Measurements from ENCODE around the gene STX4.

The STX4 gene

DNA sequence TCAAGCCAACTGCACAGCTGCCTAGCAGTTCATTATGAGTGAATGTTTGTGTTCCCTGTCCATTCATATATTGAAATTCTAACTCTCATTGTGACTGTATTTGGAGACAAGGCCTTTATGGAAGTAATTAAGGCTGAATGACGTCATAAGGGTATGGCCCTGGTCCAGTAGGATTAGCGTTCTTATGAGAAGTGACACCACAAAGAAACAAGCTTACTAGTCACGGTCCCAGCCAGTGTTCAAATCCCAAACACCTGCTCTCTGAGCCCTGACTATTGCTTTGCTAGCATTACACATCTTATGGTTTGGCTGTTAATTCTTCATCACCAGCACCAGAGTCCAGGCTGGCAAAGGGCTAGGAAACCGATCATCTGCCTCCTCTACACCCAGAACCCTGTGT, 38.5 kb downstream of the STX4 start:
- DNase-seq = no peak

DNA sequence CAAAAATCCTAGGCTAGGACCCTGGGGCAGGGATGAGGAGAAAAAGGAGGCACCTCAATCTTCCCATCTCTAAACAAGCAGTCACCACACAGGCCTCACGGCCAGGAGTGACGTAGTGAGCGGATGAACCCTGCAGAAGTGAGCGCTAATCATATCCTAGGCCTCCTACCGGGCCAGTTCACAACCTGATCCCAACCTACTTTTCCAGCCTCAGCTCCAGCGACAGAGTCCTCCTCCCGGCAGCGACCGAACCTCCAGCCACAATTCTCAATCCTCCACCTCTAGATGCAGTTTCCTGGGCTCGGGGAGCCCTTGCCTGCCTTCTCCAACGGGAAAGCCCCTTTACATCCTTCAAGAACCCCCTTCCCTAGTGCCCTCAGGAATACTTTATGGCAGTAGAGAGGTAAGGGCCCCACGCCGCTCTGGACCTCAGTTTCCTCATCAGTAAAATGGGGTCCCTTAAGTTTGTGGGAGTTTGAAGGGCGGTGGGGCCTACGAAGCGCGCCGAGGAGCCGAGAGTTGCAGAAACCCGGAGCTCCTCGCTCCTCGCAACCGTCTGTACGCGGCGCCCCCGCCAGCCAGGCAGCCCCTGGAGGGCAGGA, 39.3 kb downstream of the STX4 start:
- peak; percentile 42 for DNase-seq

DNA sequence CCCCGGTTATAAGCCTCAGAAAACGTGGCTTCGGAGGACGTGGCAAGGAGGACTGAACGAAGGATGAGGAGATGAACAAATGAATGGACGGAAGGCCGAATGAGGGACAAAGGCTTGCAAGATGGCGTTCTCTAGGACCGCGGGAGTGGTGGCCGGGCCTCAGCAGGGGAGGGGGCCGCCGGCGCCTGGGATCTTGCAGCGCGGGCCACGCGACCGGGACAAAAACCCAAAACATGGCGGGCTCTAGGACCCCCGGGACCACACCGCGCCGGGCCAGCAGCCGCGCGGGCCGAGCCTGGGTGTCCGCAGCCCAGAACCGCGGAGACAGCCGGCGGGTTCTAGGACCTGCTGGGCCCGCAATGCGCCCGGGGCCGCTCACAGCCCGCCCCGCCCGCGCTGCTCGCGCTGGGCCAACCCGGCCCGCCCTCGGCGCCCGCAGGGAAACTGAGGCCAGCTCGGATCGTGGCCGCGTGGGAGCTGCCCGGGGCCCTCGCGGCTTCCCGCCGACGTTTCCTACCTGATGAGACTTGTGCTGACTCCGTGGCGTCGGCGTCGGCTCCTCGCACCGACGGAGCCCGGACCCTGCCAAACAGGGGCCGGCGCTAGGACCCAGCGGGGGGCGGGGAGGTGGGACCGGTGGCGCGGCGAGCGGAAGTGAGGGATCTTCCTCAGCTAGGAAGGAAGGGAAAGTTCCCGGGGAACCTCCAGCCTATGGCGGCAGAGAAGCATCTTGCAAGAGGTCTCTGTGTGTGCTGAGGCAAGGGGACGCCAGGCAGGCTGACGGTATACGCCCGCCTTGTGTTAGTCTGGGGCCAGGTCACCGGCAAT, 40.0 kb downstream of the STX4 start:
- DNase-seq = peak; percentile 87

DNA sequence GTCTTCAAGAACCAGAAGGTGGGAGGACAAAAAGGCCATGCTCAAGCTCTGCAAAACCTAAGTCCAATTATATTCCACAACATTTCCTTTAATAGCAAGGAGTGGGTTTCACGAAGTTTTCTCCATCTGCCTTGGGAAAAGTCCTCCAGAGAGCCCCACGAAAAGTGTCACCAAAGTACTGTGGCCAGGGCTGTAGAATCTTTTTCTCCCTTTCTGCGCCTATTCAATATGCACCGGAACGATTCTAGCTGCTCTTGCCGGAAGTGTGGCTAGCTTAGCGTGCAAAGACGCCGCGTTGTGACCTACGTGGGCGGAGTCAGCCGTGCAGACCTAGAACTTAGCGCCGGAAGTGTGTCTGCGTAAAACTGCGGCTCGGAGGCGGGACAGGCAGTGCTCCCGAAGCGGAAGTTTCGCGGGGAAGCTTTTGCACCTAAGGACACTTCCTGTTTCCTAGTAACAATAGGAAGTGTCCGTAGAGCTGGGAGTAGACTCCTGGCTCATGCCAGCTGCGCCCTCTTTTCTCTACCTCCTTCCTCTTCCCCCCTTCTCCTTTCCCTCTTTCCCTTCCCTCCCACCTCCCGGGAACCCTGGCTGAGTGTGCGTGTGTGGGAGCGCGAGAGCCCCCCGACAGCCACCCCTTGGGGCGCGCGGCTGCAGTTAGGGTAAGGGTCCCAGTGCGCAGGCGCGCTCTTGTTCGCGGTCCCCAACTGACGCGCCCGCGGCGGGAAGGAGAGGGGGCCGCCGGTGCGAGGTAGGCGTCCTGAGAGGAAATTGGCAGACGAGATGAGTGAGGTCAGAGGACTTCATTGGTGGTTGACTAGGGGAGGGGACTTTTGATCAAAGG, 40.8 kb downstream of the STX4 start, which contains the start of the genes ZNF646 and ZNF668:
ZNF646 (plus strand) TSS at position 453 of the 844 bp plus-strand sequence. CDS start 1,903 bp downstream, outside the sequence.
ZNF668 (minus strand) TSS at position 271 of the 844 bp plus-strand sequence. CDS start 9,781 bp downstream, outside the sequence.
- DNase-seq = peak; percentile 99

DNA sequence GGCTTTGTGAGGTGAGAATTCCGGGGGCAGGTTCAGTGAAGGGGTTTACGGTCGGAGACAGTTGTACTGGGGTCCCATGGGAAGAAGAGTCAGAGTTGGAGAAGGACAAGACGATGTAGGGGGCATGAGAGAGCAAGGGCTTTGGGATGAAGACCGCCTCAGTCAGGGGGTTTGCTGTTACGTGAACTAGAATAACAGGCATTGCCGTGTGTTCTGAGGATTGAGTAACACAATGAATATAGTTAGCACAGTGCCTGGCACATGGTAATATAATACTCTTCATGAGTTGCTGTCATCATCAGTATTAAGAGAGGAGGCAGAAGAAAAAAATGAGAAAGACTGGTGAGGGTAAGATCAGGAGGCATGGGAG, 41.4 kb downstream of the STX4 start:
- DNase-seq = no peak

DNA sequence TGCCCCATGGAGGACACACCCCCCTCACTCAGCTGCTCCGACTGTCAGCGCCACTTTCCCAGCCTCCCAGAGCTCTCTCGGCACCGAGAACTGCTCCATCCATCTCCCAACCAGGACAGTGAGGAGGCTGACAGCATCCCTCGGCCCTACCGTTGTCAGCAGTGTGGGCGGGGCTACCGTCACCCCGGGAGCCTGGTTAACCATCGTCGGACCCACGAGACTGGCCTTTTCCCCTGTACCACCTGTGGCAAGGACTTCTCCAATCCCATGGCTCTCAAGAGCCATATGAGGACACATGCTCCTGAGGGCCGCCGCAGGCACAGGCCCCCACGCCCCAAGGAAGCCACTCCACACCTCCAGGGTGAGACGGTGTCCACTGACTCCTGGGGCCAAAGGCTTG, 43.0 kb downstream of the STX4 start:
- DNase-seq = no peak

DNA sequence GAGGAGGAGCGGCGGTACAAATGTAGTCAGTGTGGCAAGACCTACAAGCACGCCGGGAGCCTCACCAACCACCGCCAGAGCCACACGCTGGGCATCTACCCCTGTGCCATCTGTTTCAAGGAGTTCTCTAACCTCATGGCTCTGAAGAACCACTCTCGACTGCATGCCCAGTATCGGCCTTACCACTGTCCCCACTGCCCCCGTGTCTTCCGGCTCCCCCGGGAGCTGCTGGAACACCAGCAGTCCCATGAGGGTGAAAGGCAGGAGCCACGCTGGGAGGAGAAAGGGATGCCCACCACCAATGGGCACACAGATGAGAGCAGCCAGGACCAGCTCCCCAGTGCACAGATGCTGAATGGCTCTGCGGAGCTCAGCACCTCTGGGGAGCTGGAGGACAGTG, 43.7 kb downstream of the STX4 start:
- no peak for DNase-seq

DNA sequence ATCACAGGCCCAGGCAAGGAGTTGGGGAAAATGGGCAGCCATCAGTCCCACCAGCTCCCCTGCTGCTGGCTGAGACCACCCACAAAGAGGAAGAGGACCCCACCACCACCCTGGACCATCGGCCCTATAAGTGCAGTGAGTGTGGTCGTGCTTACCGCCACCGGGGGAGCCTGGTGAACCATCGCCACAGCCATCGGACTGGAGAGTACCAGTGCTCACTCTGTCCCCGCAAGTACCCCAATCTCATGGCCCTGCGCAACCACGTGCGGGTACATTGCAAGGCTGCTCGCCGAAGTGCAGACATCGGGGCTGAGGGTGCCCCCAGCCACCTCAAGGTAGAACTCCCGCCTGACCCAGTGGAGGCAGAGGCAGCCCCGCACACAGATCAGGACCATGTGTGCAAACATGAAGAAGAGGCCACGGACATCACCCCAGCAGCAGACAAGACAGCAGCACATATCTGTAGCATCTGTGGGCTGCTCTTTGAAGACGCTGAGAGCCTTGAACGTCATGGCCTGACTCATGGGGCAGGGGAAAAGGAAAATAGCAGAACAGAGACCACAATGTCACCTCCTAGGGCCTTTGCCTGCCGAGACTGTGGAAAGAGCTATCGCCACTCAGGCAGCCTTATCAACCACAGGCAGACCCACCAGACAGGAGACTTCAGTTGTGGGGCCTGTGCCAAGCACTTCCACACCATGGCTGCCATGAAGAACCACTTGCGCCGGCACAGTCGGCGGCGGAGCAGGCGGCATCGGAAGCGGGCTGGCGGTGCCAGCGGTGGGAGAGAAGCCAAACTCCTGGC, 44.4 kb downstream of the STX4 start:
- DNase-seq = no peak

DNA sequence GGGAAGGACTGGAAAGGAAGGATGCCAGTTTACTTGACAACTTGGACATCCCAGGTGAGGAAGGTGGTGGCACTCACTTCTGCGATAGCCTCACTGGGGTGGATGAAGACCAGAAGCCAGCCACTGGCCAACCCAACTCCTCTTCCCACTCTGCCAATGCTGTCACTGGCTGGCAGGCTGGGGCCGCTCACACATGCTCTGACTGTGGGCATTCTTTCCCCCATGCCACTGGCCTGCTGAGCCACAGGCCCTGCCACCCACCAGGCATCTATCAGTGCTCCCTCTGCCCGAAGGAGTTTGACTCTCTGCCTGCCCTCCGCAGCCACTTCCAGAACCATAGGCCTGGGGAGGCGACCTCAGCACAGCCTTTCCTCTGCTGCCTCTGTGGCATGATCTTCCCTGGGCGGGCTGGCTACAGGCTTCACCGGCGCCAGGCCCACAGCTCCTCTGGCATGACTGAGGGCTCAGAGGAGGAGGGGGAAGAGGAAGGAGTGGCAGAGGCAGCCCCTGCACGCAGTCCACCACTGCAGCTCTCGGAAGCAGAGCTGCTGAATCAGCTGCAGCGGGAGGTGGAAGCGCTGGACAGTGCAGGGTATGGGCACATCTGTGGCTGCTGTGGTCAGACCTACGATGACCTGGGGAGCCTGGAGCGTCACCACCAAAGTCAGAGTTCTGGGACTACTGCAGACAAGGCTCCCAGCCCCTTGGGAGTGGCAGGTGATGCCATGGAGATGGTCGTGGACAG, 45.4 kb downstream of the STX4 start:
- DNase-seq = no peak

DNA sequence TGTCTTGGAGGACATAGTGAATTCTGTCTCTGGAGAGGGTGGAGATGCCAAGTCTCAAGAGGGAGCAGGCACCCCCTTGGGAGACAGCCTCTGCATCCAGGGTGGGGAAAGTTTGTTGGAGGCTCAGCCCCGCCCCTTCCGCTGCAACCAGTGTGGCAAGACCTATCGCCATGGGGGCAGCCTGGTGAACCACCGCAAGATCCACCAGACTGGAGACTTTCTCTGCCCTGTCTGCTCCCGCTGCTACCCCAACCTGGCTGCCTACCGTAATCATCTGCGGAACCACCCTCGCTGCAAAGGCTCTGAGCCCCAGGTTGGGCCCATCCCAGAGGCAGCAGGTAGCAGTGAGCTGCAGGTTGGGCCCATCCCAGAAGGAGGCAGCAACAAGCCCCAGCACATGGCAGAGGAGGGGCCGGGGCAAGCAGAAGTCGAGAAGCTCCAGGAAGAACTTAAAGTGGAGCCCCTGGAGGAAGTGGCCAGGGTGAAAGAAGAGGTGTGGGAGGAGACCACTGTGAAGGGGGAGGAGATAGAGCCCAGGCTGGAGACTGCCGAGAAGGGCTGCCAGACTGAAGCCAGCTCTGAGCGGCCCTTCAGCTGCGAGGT, 46.1 kb downstream of the STX4 start:
- no peak for DNase-seq

DNA sequence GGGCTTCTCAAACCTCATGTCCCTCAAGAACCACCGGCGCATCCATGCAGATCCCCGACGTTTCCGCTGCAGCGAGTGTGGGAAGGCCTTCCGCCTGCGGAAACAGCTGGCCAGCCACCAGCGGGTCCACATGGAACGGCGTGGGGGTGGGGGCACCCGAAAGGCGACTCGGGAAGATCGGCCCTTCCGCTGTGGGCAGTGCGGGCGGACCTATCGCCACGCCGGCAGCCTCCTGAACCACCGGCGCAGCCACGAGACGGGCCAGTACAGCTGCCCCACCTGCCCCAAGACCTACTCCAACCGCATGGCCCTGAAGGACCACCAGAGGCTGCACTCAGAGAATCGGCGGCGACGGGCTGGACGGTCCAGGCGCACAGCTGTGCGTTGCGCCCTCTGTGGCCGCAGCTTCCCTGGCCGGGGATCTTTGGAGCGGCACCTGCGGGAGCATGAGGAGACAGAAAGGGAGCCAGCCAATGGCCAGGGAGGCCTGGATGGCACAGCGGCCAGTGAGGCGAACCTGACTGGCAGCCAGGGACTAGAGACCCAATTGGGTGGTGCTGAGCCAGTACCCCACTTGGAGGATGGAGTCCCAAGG, 46.8 kb downstream of the STX4 start:
- DNase-seq = no peak

DNA sequence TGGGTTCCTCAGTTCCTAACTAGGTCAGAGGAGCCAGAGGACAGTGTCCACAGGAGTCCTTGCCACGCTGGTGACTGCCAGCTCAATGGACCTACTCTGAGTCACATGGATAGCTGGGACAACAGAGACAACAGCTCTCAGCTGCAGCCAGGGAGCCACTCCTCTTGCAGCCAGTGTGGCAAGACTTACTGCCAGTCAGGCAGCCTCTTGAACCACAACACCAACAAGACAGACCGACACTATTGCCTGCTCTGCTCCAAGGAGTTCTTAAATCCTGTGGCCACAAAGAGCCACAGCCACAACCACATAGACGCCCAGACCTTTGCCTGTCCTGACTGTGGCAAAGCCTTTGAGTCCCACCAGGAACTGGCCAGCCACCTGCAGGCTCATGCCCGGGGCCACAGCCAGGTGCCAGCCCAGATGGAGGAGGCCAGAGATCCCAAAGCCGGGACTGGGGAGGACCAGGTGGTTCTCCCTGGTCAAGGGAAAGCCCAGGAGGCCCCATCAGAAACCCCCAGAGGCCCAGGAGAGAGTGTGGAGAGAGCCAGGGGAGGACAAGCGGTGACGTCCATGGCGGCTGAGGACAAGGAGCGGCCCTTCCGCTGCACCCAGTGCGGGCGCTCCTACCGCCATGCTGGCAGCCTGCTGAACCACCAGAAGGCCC, 47.5 kb downstream of the STX4 start:
- DNase-seq = no peak

DNA sequence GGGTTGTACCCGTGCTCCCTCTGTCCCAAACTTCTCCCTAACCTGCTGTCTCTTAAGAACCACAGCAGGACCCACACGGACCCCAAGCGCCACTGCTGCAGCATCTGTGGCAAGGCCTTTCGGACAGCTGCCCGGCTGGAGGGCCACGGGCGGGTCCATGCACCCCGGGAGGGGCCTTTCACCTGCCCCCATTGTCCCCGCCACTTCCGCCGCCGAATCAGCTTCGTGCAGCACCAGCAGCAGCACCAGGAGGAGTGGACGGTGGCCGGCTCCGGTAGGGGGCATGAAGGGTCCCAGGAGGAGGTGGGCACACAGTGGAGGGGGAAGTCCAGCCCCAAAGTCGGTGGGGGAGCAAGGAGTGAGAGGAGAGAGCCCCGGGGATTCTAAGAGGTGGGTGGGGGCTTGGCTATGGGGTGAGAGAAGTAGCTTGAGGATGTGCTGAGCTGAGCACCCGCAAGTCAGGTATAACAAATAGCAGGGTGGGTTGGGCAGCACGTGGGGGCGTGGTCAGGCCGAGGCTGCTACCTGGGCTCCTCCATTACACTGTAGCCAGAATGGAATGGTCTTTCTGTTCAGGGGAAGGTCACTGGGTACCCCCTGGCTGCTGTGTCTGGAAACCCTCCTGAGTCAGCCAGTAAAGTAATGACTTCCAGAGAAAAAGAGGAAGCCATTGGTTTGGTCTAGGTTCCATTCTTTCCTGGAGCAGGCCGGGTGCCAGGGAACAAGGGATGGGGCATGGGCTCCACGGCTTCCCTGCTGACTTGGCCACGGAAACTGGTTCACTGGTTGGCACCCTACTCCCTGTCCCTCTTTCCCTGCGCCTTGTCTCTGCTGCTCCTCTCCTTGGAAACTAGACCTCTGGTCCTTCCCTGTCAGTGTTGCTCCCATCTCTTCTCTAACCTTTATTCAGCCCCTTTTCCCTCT, 48.3 kb downstream of the STX4 start:
- DNase-seq = no peak

DNA sequence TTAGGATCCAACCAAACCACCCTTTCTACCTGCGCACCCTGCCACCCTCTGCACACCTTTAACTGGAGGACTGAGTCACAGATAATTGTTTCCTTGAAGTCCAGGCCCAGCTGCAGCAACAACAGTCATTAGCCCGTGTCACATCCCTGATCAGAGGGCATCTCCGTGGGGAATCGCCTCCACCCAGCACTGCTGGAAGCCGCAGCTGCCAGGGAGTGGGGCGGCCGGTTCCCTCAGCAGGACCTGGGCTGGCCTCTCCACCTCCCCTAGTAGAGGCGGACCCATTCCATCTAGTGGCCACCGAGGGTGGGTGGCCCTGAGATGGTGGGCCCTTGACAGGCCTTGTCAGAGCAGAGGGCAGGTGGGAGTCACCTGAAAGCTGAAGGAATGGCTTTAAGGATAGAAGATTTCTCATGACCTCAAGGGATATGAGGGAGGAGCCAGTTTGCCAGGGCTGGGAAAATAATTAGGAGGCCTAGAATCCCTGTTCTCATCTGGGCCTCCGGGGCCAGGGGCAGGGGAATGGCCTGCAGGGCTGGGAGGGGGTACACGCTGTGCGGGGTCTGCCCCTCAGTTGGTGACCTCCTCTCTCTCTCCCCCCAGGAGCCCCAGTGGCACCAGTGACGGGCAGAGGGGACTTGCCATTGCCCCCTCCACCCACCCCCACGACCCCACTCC, 49.1 kb downstream of the STX4 start:
- DNase-seq = no peak

DNA sequence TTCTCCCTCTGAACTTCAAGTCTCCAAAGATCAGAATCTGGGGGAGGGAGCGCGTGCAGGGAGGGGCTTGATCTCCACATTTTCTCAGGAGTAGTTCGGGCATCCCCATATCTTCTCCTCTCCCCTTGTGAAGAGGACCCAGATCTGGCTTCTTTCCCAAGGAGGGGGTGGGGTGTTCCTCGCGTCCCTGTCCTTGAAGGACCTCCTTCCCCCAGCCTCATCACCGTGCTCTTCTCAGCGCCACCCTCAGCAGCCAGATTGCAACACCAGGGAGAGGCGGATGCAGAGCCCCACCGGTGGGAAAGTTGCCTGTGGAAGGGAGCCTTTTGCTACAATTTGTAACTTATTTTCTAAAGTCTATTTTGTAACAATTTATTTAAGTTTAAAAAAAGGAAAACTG, 49.7 kb downstream of the STX4 start:
- DNase-seq = no peak

DNA sequence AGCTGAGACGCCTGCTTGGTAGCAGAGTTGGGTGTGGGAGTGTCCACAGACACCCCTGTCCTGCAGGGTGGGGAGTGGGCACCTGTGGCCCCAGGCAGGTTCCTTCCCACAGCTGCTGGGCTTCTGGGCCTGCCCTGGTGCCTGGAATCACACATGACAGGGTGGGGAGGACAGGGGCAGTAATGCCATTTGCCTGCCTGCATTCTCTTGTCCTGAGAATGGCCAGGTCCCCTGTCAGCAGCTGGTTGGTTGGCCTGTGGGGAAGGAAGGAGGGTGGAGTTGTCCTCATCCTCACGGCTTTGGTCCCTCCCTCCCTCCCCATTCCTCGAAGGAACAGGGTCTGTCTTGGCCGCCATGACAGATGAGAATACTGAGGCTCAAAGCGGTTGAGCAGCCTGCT, 50.2 kb downstream of the STX4 start:
- DNase-seq = no peak

DNA sequence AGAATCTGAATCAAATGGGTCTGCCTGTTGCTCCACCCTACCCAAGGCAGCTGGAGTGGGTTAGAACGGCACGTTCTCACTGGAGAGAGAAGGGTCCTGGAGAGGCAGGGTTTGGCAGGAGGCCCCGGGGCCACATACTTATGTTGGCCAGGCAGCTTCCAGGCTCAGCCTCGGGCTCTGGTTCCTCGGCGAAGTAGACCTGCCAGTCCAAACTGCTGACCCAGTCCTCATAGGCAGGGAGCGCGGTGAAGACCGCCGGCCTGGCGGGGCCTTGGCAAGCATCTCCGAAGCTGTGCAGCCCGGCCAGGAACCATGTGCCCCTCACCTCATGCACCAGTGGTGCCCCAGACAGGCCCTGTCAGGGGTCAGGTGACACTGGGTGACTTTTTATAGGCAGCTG, 50.6 kb downstream of the STX4 start:
- DNase-seq = no peak

DNA sequence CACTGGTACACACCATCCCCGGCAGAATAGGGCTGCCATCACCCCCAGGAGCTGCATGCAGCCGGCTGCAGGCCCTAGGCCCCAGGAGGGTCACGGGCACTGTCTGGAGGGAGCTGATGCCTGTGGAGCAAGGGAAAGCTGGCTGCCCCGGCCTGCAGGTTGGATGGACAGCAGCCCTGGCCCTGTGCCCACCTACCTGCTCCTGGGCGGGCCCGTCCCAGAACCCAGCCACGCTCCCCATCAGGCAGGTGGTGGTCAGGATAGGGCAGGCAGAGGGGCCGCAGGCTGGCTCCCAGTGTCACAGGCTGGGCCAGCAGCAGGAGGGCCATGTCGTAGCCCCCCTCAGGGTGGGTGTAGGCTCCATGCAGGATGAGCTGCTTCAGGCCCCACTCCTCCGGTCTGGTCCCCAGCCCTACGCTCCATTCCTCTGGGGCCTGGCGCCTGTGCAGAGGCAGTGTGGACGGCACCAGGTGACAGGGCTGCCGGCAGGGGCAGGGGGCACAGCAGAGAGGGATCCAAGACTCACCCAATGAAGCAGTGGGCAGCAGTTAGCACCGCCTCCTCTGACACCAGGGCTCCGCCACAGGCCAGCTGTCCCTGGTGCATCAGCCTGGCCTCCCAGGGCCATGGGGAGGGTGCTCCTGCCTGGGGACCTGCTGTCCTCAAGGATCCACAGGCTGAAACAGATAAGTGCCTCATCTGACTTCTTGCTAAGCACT, 51.4 kb downstream of the STX4 start:
- DNase-seq = no peak
